B cell (primary cell): ENCODE data around the gene SYT17. TPM values are rescaled to one million over a fixed set of nuclear protein-coding genes. Genes with fewer than 3 reads are reported as not detected.

Source experiments
- ATAC-seq: fragments of 200-7000 bp; cut with Tn5 transposase; one replicate; pipeline ENCODE4 v1.10.0; 2021; ENCODE audit warnings: low read depth, mild to moderate bottlenecking, moderate number of reproducible peaks, moderate library complexity
- CTCF ChIA-PET: fragments of 350-600 bp; sonication (Branson Sonifier 250); formaldehyde crosslinking; loops from one replicate; lab custom pipeline; 2021; ENCODE audit warnings: antibody characterized with exemption, inconsistent platforms; lab: Charles Lee
- POLR2A ChIA-PET: fragments of 350-600 bp; sonication (Branson Sonifier 250); formaldehyde crosslinking; loops from one replicate; lab custom pipeline; 2021; ENCODE audit warnings: antibody characterized with exemption; lab: Charles Lee
- DNase-seq: peaks from one replicate; pipeline ENCODE4 v3.0.0; 2013
- H2AFZ ChIP-seq: 2 replicates; pipeline ENCODE4 v1.6.1; 2012; ENCODE audit warnings: mild to moderate bottlenecking, low read depth, low read length; ENCODE audit not compliant: insufficient read depth, poor library complexity, severe bottlenecking
- H3K27ac ChIP-seq, 2 donors: 1 replicate in 1 of 2; 2 replicates in 1 of 2; pipeline ENCODE4 v1.5.1; 2012 to 2013; ENCODE audit warnings: low read length in 2 of 2, mild to moderate bottlenecking in 2 of 2, moderate library complexity in 1 of 2
- H3K27me3 ChIP-seq, 4 experiments: fragments of 200-600 bp in 1 of 4; sonication (generic) in 1 of 4; replicated peaks in 1 of 4; 1 replicate in 2 of 4; 2 replicates in 2 of 4; pipeline versions ENCODE4 v1.6.1 to v1.7.0; 2013 to 2016; ENCODE audit warnings: low read length in 3 of 4, mild to moderate bottlenecking in 2 of 4, mixed read lengths in 1 of 4, moderate library complexity in 1 of 4; ENCODE audit not compliant: insufficient read depth in 4 of 4, control insufficient read depth in 3 of 4; ENCODE audit errors: control extremely low read depth in 1 of 4
- H3K36me3 ChIP-seq, 2 experiments: replicated peaks in 1 of 2; 1 replicate in 1 of 2; 2 replicates in 1 of 2; pipeline versions ENCODE4 v1.6.1 to v1.7.1; 2013; ENCODE audit warnings: low read length in 1 of 2; ENCODE audit not compliant: insufficient read depth in 2 of 2, control insufficient read depth in 1 of 2; ENCODE audit errors: control extremely low read depth in 1 of 2, extremely low read depth in 1 of 2
- H3K4me1 ChIP-seq, 2 donors: fragments of 200-600 bp in 1 of 2; sonication (generic) in 1 of 2; 1 replicate in 1 of 2; 2 replicates in 1 of 2; pipeline versions ENCODE4 v1.5.1 to v1.6.1; 2013 to 2017; ENCODE audit warnings: low read length in 2 of 2; ENCODE audit not compliant: control insufficient read depth in 2 of 2, insufficient read depth in 2 of 2
- H3K4me2 ChIP-seq: replicated peaks from 2 replicates; pipeline ENCODE3; 2012; ENCODE audit warnings: mild to moderate bottlenecking, low read depth, low read length; ENCODE audit not compliant: poor library complexity, severe bottlenecking
- H3K4me3 ChIP-seq, 5 experiments: fragments of 200-600 bp in 1 of 5; sonication (generic) in 1 of 5; 1 replicate in 3 of 5; 2 replicates in 2 of 5; pipeline versions ENCODE4 v1.5.1 to v1.7.0; 2011 to 2016; ENCODE audit warnings: low read length in 4 of 5, mild to moderate bottlenecking in 4 of 5, low read depth in 2 of 5, control low read depth in 1 of 5, moderate library complexity in 1 of 5; ENCODE audit not compliant: insufficient read depth in 1 of 5; ENCODE audit errors: control extremely low read depth in 1 of 5, extremely low read depth in 1 of 5
- H3K79me2 ChIP-seq: fragments of 200-600 bp; sonication (generic); one replicate; pipeline ENCODE4 v1.6.0; 2016; ENCODE audit warnings: low read length; ENCODE audit not compliant: control insufficient read depth, insufficient read depth
- H3K9ac ChIP-seq: fragments of 200-600 bp; sonication (generic); 2 replicates; pipeline ENCODE4 v1.6.1; 2017; ENCODE audit warnings: mild to moderate bottlenecking, low read length, moderate library complexity
- H3K9me3 ChIP-seq, 3 donors: one replicate each; pipeline versions ENCODE4 v1.6.1 to v1.7.1; 2013; ENCODE audit warnings: low read length in 2 of 3; ENCODE audit not compliant: control insufficient read depth in 2 of 3, insufficient read depth in 1 of 3; ENCODE audit errors: control extremely low read depth in 1 of 3
- H4K20me1 ChIP-seq: 2 replicates; pipeline ENCODE4 v1.6.0; 2012; ENCODE audit warnings: mild to moderate bottlenecking, low read length; ENCODE audit not compliant: insufficient read depth, control insufficient read depth, poor library complexity, severe bottlenecking
- H3K27ac Mint-ChIP-seq: one replicate; pipeline ENCODE4 v1.8.0; 2021; ENCODE audit warnings: mixed read lengths
- H3K27me3 Mint-ChIP-seq: one replicate; pipeline ENCODE4 v1.8.0; 2021; ENCODE audit warnings: mixed read lengths
- H3K4me1 Mint-ChIP-seq: one replicate; pipeline ENCODE4 v1.8.0; 2021; ENCODE audit warnings: mixed read lengths
- H3K4me3 Mint-ChIP-seq: one replicate; pipeline ENCODE4 v1.8.0; 2021; ENCODE audit warnings: mixed read lengths
- H3K9me3 Mint-ChIP-seq: one replicate; pipeline ENCODE4 v1.8.0; 2022; ENCODE audit warnings: mixed read lengths; ENCODE audit not compliant: insufficient read depth
- CTCF ChIP-seq: fragments of 200-600 bp; IDR thresholded peaks from one replicate; pipeline ENCODE4 v1.8.0; 2022; ENCODE audit warnings: antibody characterized with exemption, mild to moderate bottlenecking
- EZH2 ChIP-seq: IDR thresholded peaks from 2 replicates; pipeline ENCODE4 v1.6.1; 2012; ENCODE audit warnings: borderline replicate concordance, low read depth, mild to moderate bottlenecking, moderate library complexity, low read length; ENCODE audit not compliant: insufficient read depth, poor library complexity, severe bottlenecking
- WGBS: methylation state at CpG from one replicate; pipeline ENCODE4 v1.1.5; 2013; ENCODE audit warnings: missing lambda C conversion rate; ENCODE audit not compliant: insufficient coverage; 5-methylcytosine and 5-hydroxymethylcytosine counted together
- intact Hi-C: fragments of 100-400 bp; cut with micrococcal nuclease; formaldehyde crosslinking; loops from one replicate; pipeline ENCODE4 v1.10.0; 2022
- polyA plus RNA-seq: library from polyadenylated mRNA; depleted of rRNA; stranded (reverse); fragments of >200 nt; gene quantifications from 2 replicates; pipeline ENCODE4 v1.2.3, GENCODE V29; 2012
- total RNA-seq, 2 donors: library from RNA; stranded (reverse); fragments of 120-200 nt in 1 of 2; gene quantifications; 1 replicate in 1 of 2; 2 replicates in 1 of 2; pipeline versions ENCODE4 v1.2.3 to v1.2.4, GENCODE V29; 2013 to 2022

The SYT17 gene
- total and polyA plus RNA-seq, 2 donors (not counting 1 experiment from before 2014, with no cell fraction given) = 24.9 to 27.7 TPM

DNA sequence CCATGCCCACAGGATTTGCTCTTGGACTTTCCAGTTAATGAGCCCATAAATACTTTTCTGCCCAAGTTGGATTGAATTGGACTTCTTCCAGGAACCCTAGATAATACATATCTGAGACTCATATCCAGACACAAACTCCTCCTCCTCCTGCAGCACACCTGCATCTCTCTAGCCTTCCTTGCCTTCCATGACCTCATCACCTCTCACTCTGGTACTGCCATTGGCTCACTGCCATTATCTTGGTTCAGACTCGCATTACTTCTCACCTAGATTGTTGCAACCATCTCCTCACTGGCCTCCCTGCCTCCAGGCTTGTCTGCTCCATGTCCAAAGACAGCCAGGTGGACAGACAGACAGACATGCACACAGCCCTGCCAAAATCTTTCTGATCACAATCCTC is 4.8 kb upstream of the SYT17 start:
- no peak overlapping the region for H3K27ac Mint-ChIP-seq
- Histone ChIP-seq H3K9me3 (peaks cover 0 to 5% (median 0%) of the 10 kb centered on the region in 3 donors), H3K4me3 (no peak overlapping the region), H4K20me1 (no peaks in the 10 kb centered on the region), H3K36me3 (no peaks in the 10 kb centered on the region), H3K27me3 (peaks cover 0 to 11% (median 0%) of the 10 kb centered on the region in 4 experiments), H3K4me1 (peaks cover 0 to 3% of the 10 kb centered on the region in 2 donors), H3K4me2 (no peak overlapping the region), H2AFZ (no peak overlapping the region), H3K27ac (no peak overlapping the region), H3K9ac (no peak overlapping the region), H3K79me2 (no peaks in the 10 kb centered on the region)
- intact Hi-C loops = no loop called here
- ATAC-seq = no peak
- no peaks in the 10 kb centered on the region for H3K4me1 Mint-ChIP-seq
- H3K4me3 Mint-ChIP-seq = no peak overlapping the region
- peaks cover 5% of the 10 kb centered on the region for H3K9me3 Mint-ChIP-seq
- POLR2A ChIA-PET = no interaction called here
- TF ChIP-seq CTCF (no peak), EZH2 (no peak)
- no peak for DNase-seq
- CTCF ChIA-PET = interaction anchor here (1.2 kb wide), 1 partner anchor 77 kb away, joined by 4 read pairs; no protein-coding TSS in a partner anchor
- 100% methylated on average over 1 of the region's 1 CpG for WGBS
- no peaks in the 10 kb centered on the region for H3K27me3 Mint-ChIP-seq

- H3K79me2 ChIP-seq = no peaks in the 10 kb centered on the region
- no peak overlapping the region for H3K4me2 ChIP-seq
- WGBS = 81% methylated on average over 4 of the region's 4 CpGs
- H3K4me1 Mint-ChIP-seq = peaks cover 2% of the 10 kb centered on the region
- POLR2A ChIA-PET = interaction anchor here (0.6 kb wide), 1 partner anchor 24 kb away, joined by 6 read pairs; no protein-coding TSS in a partner anchor
- intact Hi-C loops = no loop called here
- H3K27ac ChIP-seq = no peak overlapping the region
- CTCF ChIA-PET = interaction anchor here (1.2 kb wide), 1 partner anchor 78 kb away, joined by 4 read pairs; no protein-coding TSS in a partner anchor
- peaks cover under 1 to 11% of the 10 kb centered on the region in 2 donors for H3K4me1 ChIP-seq
- no peak for DNase-seq
- no peak overlapping the region for H3K9ac ChIP-seq
- no peak overlapping the region for H3K4me3 Mint-ChIP-seq
- H3K36me3 ChIP-seq = no peaks in the 10 kb centered on the region
- no peak for ATAC-seq
- no peak overlapping the region for H3K4me3 ChIP-seq
- H3K9me3 ChIP-seq = peaks cover 0 to 5% (median 0%) of the 10 kb centered on the region in 3 donors
- no peaks in the 10 kb centered on the region for H3K27me3 Mint-ChIP-seq
- H3K27me3 ChIP-seq = peaks cover 0 to 16% (median 0%) of the 10 kb centered on the region in 4 experiments
- H3K27ac Mint-ChIP-seq = no peak overlapping the region
- H4K20me1 ChIP-seq = no peaks in the 10 kb centered on the region
- TF ChIP-seq EZH2 (no peak), CTCF (no peak)
- peaks cover 5% of the 10 kb centered on the region for H3K9me3 Mint-ChIP-seq
- H2AFZ ChIP-seq = no peak overlapping the region
These were observed 3.8 kb upstream of the SYT17 start for GRCh38 chr16:19164285-19164684.
